ENCODE results near the gene DIAPH2.
A peak's percentile ranks its signal among the peaks of the same experiment; 100 is the strongest.

DIAPH2 gene

DNA sequence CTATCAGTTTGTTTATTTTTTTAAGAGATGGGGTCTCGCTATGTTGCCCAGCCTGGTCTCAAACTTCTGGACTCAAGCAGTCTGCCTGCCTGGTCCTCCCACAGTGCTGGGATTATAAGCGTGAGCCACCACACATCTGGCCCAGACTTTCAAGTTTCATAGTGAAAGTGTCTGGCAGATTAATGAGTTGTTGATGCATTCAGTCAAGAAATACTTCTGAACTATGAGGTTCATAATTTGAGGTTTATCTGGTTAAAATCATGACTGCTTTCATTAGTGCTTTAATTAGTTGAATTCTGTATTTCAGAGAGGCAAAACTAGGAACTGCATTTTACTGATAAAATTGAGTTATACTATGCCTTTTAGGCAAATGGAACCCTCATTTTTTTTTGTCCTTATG, 837.7 kb downstream of the DIAPH2 start:
- no peak for DNase-seq

DNA sequence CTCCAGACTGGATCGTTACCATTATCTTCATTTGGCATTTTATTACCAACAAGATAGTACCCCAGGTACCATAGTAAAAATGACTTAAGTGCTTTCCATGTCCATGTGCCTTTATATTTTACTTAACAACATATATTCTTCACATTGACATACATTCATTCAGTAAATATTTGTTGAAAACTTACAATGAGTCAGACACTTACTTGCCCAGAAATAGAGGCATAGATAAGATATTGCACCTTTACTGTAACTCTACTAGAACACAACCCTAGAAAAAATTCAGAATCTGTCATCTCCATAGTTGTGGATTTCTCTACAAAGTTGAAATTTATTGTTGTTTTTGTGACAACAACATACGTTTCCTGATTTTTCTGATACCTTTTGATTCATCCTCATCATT, 839.7 kb downstream of the DIAPH2 start:
- no peak for DNase-seq

GRCh38 chrX:97524997-97525396, 840.4 kb downstream of the DIAPH2 start:
- DNase-seq, result no peak

GRCh38 chrX:97525981-97526380, 841.3 kb downstream of the DIAPH2 start:
- no peak for DNase-seq

DNA sequence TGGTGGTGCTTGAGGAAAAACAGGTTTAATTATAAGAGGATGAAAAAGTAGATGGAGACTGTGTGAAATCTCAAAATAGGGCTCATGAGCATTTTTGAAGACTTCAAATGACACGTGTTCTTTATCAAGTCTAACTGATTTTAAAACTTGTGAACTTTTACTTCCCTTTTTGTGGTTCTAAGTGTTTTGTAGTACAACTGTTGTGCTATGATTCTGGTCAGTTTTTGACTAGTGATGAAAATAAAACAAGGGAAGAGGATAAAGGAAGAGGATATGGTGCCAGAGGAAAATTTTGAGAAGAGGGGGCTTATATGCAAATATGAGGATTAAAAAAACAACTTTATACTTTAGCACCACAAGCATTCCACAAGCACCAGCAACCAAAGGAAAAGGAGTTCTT, 843.1 kb downstream of the DIAPH2 start:
- DNase-seq, result no peak

- DNase-seq, result no peak
Measured at GRCh38 chrX:97529536-97530200, 845.0 kb downstream of the DIAPH2 start.

- DNase-seq, result no peak
Measured at GRCh38 chrX:97531825-97532224, 847.2 kb downstream of the DIAPH2 start.

DNA sequence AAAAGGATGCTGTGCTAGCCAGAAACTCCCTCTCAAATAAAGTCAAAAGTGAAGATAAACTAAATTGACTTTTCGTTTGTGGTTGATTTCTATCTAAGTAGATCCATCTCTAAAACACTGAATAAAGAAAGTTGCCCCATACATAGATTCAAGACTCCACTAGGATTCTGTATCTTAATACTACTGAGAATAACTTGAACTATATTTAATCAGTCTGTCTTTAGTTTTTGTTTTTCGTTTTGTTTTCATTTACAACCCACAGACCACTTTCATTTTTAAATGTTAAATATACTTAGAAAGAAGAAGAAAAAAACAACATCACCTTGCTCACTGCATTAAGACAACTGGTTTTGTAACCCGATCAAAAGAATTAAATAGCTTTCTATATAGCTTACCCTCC, 854.1 kb downstream of the DIAPH2 start:
- DNase-seq, result no peak

DNA sequence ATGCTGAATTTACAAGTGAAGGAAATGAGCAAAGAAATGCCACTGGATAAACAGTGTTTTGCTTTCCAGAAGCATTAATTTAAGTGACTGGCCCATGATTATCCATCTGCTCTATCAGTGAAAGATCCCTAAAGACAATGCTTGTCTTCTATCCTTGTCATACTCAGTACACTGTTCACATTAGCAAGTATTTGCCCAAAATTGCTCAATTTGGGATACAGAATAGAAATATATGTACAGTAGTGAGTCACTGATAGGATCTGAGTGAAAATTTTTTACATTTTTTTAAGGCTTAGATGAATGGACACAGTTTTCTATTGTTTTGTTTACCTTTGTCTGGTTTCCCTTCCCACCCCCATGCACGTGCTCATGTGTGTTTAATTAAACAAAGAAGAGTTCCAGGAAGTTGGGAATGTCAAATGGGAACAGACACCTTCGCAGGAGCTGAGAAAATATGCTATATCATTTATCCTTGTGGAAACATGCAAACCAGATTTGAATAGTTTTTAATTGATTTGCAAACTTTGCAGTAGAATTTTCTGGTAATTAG, 855.4 kb downstream of the DIAPH2 start:
- no peak for DNase-seq

DNA sequence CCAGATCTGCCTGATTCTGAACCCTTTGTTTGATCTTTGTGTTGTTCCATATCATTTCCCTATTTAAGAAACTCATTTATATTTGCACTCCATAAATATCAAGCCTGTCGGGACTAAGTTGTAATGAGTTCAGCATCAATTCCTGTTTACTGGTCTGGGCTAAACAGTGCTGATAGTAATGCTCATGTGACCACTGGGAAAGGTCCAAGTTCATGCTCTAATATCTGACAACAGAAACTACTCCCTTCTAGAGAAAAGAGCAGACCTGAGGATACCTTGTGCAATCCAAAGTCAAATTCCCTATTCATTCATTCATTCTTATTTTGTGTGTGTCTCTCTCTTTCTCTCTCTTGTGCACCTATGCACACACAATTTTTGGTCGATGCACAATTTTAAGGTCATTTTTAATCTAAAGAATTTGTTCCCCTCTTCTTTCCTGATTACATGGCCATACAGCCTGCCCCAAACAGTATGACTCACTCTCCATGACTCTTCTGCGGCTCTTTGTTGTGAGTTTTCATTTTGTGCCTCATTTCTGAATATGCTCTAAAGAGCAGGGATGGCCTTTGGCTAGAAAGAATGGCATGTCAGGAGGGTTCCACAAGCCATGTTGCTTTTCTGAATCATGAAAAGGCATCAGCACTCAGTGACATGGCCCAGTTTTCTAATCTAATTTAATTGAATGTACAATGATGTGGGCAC, 863.4 kb downstream of the DIAPH2 start:
- DNase-seq, result no peak

DNA sequence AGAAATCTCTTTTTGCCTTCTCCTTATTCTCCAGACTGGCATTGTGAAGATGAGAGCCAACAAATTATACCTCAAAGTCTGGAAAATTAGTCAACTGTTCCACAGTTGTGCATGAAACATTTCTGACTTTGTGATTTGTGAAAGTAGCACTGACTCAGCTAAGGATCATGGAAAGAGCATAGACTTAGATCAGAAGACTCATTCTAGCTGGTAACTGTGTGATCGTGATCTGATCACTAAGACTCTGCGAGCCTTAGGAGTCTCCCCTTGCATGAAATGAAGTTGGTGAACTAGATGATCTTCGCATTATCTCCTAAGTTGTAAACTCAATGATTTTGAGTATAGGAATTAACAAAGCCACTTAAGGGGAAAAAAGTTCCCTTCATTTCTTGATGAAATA, 867.2 kb downstream of the DIAPH2 start:
- no peak for DNase-seq

DNA sequence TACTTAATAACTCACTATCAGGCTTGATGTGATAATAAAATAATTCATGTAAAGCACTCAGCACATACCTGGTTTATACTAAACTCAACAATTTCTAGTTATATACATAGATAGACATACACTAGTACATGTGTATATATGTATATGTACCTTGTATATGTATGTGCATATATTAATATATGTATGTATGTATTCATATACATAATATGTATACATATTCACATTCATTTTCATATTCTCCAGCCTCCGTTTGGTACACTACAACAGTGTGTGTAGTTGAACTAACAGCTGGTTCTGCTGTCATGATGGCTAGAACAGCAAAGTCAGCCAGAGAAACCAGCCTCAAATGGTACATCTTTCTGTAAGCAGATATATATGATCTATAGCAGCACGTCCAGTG, 869.2 kb downstream of the DIAPH2 start:
- no peak for DNase-seq

DNA sequence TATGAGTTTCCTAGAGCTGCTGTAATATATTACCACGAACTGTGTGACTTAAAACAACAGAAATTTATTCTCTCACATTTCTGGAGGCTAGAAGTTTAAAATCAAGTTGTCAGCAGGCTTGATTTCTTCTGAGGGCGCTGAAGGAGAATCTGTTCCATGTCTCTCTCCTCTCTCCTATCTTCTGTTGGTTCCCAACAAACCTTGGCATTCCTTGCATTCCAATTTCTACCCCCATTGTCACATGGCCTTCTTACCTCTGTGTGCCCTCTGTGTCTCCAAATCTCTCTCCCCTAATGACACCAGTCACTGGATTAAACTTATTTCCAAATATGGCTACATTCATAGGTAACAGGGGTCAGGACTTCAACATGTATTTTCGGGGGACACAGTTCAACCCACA, 871.7 kb downstream of the DIAPH2 start:
- no peak for DNase-seq

GRCh38 chrX:97563531-97564133, 879.0 kb downstream of the DIAPH2 start:
- peak; percentile 45 for DNase-seq

GRCh38 chrX:97564496-97564895, 879.9 kb downstream of the DIAPH2 start:
- DNase-seq, result no peak

GRCh38 chrX:97587171-97587570, 902.5 kb downstream of the DIAPH2 start:
- DNase-seq, result no peak

- no peak for DNase-seq
Measured at GRCh38 chrX:97594646-97595224, 910.1 kb downstream of the DIAPH2 start.

GRCh38 chrX:97597954-97598353, 913.3 kb downstream of the DIAPH2 start:
- DNase-seq, result peak; percentile 43

DNA sequence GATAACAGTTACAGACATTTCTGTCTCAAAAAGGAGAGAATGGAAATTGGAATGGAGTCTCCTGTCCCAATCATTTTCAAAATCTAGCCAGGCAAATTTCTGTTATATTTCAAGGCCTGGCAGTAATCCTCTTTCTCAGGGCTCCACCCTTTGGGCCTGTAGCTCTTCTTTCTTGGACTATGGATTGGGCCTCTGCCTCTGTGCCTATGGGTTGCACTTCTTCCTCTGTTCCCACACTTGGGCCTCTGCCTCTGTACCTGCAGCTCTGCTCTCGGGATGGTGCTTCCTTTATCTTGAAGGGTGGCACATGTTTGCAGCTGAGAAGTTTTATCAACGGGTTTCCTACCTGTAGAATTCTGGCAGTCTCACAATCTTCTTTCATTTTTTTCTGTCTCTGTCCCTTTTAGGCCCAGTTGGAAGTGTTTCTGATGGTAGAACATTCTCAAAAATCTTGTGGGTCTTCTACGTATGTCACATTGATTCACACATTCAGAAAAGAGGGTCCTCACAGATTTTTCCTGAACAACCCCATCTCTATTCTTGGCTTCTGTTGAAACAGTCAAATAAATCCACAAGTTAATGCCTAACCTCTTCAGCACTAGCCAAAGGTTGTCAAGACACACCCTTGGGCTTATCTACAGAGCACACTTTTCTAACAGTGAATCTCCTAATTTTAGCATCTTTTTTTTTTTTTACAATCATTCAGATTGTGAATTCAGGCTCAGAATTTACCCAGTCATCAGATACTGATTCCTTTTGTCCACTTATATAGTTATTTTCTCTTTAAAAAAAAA, 918.0 kb downstream of the DIAPH2 start:
- no peak for DNase-seq

GRCh38 chrX:97605271-97605670, 920.6 kb downstream of the DIAPH2 start:
- DNase-seq, result no peak

DNA sequence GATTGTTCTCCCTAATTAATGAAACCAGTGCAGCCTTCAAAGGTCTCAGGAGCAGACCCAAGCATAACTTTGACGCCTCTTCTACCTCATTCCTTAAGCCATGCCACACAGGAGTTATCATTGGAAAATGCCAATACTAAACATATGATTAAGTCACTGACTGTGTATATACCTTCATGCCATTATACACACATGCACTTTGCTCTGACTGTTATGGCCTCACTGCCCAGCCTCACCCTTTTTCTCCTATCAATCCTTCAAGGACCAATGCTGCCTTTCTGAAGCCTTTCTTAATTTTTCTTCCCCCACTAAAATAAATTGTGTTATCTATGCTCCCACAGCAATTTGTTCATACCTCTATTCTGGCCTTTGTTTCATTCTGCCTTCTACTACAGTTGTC, 924.7 kb downstream of the DIAPH2 start:
- DNase-seq, result no peak

DNA sequence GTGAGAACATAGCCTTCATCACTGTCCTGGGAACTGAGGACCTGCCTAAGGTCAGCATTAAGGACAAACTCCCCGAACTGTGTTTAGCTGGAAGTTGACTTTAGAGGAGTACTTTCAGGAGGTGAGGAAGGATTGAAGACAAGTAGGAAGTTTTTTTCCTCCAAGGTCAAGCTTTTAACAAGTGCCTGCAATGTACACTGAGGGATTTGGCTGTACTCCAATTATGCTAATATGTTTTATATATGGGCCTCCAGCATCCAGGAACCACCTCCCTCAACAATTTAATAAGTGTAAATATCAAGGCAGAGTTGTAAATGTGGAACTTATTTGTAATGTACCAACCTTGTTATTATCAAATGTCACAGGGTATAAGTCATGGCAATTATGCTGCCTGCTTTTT, 925.3 kb downstream of the DIAPH2 start:
- no peak for DNase-seq

Measured in stimulated activated CD4-positive, alpha-beta T cell treated with anti-CD3 and anti-CD28 coated beads, Interleukin-1b, Interleukin-23, amount 100 ng/mL, for 48 hours (primary cell).